ENCODE data around the gene PLEKHF1. TPM values are rescaled to one million over a fixed set of nuclear protein-coding genes. Genes with fewer than 3 reads are reported as not detected.

The PLEKHF1 gene, protein sequence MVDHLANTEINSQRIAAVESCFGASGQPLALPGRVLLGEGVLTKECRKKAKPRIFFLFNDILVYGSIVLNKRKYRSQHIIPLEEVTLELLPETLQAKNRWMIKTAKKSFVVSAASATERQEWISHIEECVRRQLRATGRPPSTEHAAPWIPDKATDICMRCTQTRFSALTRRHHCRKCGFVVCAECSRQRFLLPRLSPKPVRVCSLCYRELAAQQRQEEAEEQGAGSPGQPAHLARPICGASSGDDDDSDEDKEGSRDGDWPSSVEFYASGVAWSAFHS
- polyA plus RNA-seq (2013, experiment 1 of 2) = 4.0 TPM
- 3.2 TPM for polyA plus RNA-seq (2013, experiment 2 of 2)

DNA sequence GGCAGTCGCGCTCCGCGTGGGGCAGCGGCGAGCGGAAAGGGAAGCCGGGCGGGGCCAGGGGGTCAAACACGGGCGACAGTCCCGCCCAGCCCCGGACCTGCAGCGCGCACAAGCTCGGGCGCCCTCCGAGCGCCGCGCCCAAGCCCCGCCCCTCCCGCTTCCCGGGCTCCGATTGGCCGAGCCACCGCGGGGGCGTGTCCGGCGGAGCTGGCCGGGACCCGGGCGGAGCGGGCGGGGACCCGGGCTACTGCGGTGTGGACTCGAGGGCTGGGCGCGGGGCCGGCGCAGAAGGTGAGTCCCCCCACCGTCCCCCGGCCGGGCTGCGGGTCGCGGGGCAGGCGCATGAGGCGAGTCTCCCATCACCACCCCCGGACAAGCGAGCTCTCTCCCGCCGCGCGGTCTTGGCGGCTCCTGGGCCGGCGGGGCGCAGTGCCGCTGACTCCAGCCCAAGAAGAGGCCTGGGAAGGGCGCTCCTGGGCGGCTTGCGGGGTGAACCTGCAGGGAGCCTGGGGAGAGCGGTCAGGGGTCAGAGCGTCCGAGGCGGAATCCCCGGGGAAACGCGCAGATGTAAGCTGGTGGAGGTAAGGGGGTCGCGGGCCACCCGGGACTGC, at the start of gene PLEKHF1:
TSS of gene PLEKHF1 (plus strand) at position 247 of the 611 bp plus-strand sequence. CDS start 8,379 bp downstream, outside the sequence.
- Histone ChIP-seq H3K4me1 (ENCODE audit: control insufficient read depth, insufficient read depth, low read length, poor library complexity, severe bottlenecking) (peaks cover 42% of the 10 kb centered on the region), H3K27ac (ENCODE audit: low read depth, low read length, severe bottlenecking) (no peak within 1 kb of the TSS)
- WGBS, 2 experiments (ENCODE audit: insufficient coverage in 2 of 2) = 0% methylated on average over 62 to 63 of the region's 75 CpGs

DNA sequence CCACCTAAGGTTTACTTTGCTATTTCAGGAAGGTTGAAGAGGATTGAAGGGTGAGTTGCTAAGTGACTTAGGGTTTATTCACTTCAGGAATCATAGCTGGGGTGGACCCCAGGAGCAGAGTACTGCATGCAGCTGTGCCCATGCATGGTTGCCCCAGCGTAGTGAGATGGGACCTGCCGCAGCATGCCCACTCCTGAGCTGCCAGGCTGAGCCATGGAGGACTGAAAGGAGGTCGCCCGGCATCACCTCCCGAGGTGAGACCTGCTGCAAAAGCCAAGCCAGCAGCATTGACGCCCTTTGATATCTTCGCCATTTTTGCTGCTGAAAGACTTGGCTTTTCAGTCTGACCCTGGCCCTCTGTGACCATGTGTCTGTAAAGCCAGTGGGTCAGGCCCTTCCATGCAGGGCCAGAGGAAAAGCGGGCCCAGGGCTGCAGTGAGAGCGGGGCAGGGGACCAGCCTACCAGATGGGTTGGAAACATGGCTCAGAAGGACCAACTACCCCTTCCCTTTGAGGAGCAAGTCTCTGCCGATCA, 49.3 kb upstream of the PLEKHF1 start:
- Histone ChIP-seq H3K4me3 (ENCODE audit: extremely low read depth, insufficient read depth, low read length, poor library complexity, severe bottlenecking) (no peak overlapping the region), H3K9me3 (ENCODE audit: control insufficient read depth, low read length) (no peaks in the 10 kb centered on the region), H3K36me3 (ENCODE audit: control insufficient read depth, insufficient read depth, low read length) (peaks cover 44% of the 10 kb centered on the region), H3K4me1 (ENCODE audit: control insufficient read depth, insufficient read depth, low read length, poor library complexity, severe bottlenecking) (no peaks in the 10 kb centered on the region), H3K27ac (ENCODE audit: low read depth, low read length, severe bottlenecking) (no peak overlapping the region)
- 92 to 93% methylated on average over 8 to 9 of the region's 10 CpGs for WGBS, 2 experiments (ENCODE audit: insufficient coverage in 2 of 2)

More for the DNA sequence above, at the start of gene PLEKHF1:
- Histone ChIP-seq H3K9me3 (ENCODE audit: control insufficient read depth, low read length) (no peaks in the 10 kb centered on the region), H3K36me3 (ENCODE audit: control insufficient read depth, insufficient read depth, low read length) (no peaks in the 10 kb centered on the region), H3K4me3 (ENCODE audit: extremely low read depth, insufficient read depth, low read length, poor library complexity, severe bottlenecking) (peak within 1 kb of the TSS; percentile 65)

DNA sequence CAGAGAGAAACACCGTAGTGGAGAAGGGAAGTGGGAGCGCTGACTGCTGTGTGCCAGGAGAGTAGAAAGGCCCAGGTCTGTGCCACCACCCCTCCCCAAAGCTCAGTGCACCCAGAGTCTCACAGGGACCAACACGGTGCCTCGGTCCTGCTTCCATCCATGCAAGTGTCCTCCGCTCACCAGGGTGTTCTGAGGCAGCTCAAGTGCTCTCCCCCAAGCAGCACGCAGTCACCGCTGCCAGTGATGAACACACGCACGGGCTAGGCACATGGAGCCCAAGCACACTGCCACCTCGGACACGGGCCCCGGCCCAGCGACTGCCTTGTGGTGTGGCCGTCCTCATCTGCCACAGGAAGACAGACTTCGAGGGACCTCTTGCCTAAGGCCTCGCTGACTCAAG, 48.7 kb upstream of the PLEKHF1 start:
- 94 to 96% methylated on average over 14 of the region's 16 CpGs for WGBS, 2 experiments (ENCODE audit: insufficient coverage in 2 of 2)
- no peak overlapping the region for H3K4me3 ChIP-seq (ENCODE audit: extremely low read depth, insufficient read depth, low read length, poor library complexity, severe bottlenecking)
- H3K4me1 ChIP-seq (ENCODE audit: control insufficient read depth, insufficient read depth, low read length, poor library complexity, severe bottlenecking) = no peaks in the 10 kb centered on the region
- H3K9me3 ChIP-seq (ENCODE audit: control insufficient read depth, low read length) = no peaks in the 10 kb centered on the region
- H3K27ac ChIP-seq (ENCODE audit: low read depth, low read length, severe bottlenecking) = no peak overlapping the region
- H3K36me3 ChIP-seq (ENCODE audit: control insufficient read depth, insufficient read depth, low read length) = peaks cover 39% of the 10 kb centered on the region

DNA sequence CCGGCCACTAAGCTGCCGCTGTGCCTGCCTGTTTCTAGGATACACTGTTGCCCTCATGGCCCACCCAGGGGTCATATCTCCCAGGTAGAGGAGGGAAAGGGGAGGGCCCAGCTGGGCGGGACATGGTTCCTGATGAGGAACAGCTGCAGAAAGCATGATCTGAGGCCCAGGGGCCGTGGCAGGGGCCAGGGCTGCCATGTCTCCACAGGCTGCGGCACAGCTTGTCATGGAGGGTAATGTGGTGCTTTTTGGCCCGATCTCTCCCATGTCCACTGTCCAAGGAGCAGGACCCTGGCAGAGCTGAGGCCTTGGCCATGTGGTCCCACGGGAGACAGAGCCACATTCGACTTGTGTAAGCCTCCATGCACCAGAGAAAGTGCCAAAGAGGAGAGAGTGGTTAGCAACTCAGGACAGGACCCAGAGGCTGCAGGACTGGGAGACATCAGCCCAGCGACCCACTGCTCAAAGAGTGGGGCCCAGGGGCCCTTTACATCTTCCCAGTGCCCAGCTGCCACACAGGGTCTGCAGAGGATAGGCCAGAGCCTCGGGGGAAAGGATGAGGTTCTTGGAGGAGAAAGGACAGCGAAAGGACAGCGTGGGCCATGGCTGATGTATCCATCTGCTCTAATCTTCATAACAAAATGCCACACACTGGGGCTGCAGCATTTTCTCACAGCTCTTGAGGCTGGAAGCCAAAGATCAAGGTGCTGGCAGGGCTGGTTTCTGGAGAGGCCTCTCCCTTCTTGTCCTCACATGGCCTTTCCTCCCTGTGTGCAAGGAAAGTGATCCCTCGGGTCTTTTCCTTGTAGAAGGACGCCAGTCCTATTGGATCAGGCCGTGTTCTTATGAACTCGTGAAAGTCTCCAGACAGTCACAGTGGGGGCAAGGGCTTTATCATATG, 47.6 kb upstream of the PLEKHF1 start:
- 87 to 91% methylated on average over 10 to 14 of the region's 16 CpGs for WGBS, 2 experiments (ENCODE audit: insufficient coverage in 2 of 2)
- no peaks in the 10 kb centered on the region for H3K9me3 ChIP-seq (ENCODE audit: control insufficient read depth, low read length)
- H3K4me3 ChIP-seq (ENCODE audit: extremely low read depth, insufficient read depth, low read length, poor library complexity, severe bottlenecking) = no peak overlapping the region
- no peak overlapping the region for H3K27ac ChIP-seq (ENCODE audit: low read depth, low read length, severe bottlenecking)
- H3K36me3 ChIP-seq (ENCODE audit: control insufficient read depth, insufficient read depth, low read length) = peaks cover 28% of the 10 kb centered on the region
- H3K4me1 ChIP-seq (ENCODE audit: control insufficient read depth, insufficient read depth, low read length, poor library complexity, severe bottlenecking) = no peaks in the 10 kb centered on the region

DNA sequence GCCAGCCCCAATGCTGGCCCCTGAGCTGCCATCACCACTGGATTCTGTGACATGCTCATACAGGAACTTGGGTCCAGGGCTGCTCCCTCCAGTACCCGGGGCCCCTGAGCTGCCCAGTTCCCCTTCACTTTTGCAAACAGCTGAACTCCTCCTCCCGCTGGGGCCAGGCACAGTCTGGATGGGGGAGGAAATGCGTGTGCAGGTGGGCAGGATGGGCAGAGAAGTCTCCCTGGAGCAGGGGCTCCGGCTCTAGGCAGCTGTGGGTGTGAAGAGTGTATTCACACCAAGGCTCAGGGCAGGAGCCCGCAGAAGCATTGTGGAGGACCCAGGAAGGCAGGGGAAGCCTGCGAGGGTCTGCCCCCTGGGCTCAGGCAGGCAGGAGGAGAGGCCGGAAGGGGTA, 46.8 kb upstream of the PLEKHF1 start:
- no peaks in the 10 kb centered on the region for H3K4me1 ChIP-seq (ENCODE audit: control insufficient read depth, insufficient read depth, low read length, poor library complexity, severe bottlenecking)
- H3K36me3 ChIP-seq (ENCODE audit: control insufficient read depth, insufficient read depth, low read length) = peaks cover 20% of the 10 kb centered on the region
- H3K9me3 ChIP-seq (ENCODE audit: control insufficient read depth, low read length) = no peaks in the 10 kb centered on the region
- 77 to 78% methylated on average over 4 of the region's 7 CpGs for WGBS, 2 experiments (ENCODE audit: insufficient coverage in 2 of 2)
- H3K27ac ChIP-seq (ENCODE audit: low read depth, low read length, severe bottlenecking) = no peak overlapping the region
- H3K4me3 ChIP-seq (ENCODE audit: extremely low read depth, insufficient read depth, low read length, poor library complexity, severe bottlenecking) = no peak overlapping the region

DNA sequence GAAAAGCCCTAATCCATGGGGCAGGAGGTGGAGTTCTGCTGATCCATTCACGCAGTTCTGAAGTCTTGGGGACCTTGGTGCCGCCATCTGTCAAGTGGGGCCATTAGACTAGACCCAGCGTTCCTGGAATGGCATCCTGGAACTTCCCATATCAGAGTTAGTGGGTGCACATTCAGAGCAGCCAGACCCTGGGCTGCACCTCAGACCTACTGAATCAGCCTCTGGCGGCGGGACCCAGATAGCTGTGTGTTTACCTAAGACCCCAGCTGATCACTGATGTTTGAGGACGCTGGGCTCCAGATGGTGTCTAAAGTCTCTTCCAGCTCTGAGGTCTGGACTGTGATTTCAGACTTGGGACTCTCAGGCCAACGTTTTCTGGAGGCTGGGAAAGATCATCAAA, 46.4 kb upstream of the PLEKHF1 start:
- Histone ChIP-seq H3K4me1 (ENCODE audit: control insufficient read depth, insufficient read depth, low read length, poor library complexity, severe bottlenecking) (no peaks in the 10 kb centered on the region), H3K36me3 (ENCODE audit: control insufficient read depth, insufficient read depth, low read length) (peaks cover 16% of the 10 kb centered on the region), H3K9me3 (ENCODE audit: control insufficient read depth, low read length) (no peaks in the 10 kb centered on the region), H3K4me3 (ENCODE audit: extremely low read depth, insufficient read depth, low read length, poor library complexity, severe bottlenecking) (no peak overlapping the region), H3K27ac (ENCODE audit: low read depth, low read length, severe bottlenecking) (no peak overlapping the region)
- 82 to 83% methylated on average over 6 to 7 of the region's 7 CpGs for WGBS, 2 experiments (ENCODE audit: insufficient coverage in 2 of 2)

DNA sequence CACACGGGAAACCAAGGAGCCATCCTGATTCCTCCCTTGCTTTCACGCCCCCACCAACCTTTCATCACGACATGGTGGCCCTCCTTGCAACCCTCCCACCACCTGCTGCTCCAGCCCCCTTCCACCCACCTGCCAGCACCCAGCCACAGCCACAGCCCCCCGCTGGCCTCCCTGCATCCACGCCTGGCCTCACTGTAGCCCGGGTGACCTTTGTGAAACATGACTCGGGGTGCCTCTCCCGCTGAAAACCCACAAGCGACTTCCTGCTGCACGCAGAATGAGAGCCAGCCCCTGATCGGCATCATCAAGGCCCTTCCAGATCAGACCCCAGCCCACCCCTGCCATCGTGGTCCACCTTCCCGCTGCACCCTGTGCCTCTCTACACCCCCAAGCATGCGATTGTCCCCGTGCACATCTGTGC, 44.3 kb upstream of the PLEKHF1 start:
- peaks cover 8% of the 10 kb centered on the region for H3K36me3 ChIP-seq (ENCODE audit: control insufficient read depth, insufficient read depth, low read length)
- no peak overlapping the region for H3K4me3 ChIP-seq (ENCODE audit: extremely low read depth, insufficient read depth, low read length, poor library complexity, severe bottlenecking)
- 83 to 88% methylated on average over 13 to 15 of the region's 15 CpGs for WGBS, 2 experiments (ENCODE audit: insufficient coverage in 2 of 2)
- H3K27ac ChIP-seq (ENCODE audit: low read depth, low read length, severe bottlenecking) = no peak overlapping the region
- no peaks in the 10 kb centered on the region for H3K9me3 ChIP-seq (ENCODE audit: control insufficient read depth, low read length)
- H3K4me1 ChIP-seq (ENCODE audit: control insufficient read depth, insufficient read depth, low read length, poor library complexity, severe bottlenecking) = peaks cover 3% of the 10 kb centered on the region

DNA sequence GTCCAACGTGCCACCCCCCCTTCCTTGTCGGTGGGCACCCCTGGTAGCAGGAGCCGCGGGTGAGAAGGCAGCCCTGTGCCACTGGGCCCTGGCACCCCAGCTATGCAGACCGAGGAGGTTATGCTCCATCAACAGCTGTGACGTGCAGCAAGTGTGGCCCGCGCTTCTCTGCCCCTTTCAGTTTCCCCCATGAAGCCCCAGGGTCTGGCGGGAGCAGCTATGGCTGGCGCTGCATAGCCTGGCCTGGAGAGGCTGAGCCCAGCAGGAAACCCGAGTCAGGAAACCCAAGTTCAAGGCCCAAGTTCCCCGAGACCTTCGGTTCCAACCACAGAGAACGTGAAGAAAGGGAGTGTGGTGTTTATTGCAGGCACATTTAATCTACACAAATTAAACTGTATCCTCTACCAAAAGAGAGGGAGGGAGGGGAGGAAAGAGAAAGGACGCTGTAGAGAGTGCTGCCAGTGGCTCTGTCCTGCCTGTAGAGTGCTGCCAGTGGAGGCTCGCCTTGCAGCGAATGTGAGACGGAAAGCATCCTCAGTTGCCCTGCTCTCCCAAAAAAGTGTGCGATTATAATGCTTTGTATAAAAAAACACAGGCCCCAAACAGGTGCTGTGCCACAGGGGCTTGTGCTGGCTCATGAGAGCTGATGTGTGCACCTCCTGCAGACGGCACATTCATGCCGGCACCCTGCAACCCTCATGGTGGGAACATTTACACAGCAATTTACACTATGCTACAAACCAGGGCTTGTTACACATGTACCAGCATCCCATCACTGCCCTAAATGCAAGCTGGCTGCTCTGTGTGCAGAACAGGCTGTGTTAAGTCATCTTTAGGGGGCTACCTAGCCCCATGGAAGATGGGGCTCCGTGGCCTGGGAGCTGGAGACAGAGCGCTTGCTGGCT, 42.8 kb upstream of the PLEKHF1 start:
- WGBS, 2 experiments (ENCODE audit: insufficient coverage in 2 of 2) = 88 to 94% methylated on average over 16 to 19 of the region's 23 CpGs
- Histone ChIP-seq H3K4me1 (ENCODE audit: control insufficient read depth, insufficient read depth, low read length, poor library complexity, severe bottlenecking) (peaks cover 3% of the 10 kb centered on the region), H3K9me3 (ENCODE audit: control insufficient read depth, low read length) (no peaks in the 10 kb centered on the region), H3K27ac (ENCODE audit: low read depth, low read length, severe bottlenecking) (no peak overlapping the region), H3K36me3 (ENCODE audit: control insufficient read depth, insufficient read depth, low read length) (no peaks in the 10 kb centered on the region), H3K4me3 (ENCODE audit: extremely low read depth, insufficient read depth, low read length, poor library complexity, severe bottlenecking) (no peak overlapping the region)

DNA sequence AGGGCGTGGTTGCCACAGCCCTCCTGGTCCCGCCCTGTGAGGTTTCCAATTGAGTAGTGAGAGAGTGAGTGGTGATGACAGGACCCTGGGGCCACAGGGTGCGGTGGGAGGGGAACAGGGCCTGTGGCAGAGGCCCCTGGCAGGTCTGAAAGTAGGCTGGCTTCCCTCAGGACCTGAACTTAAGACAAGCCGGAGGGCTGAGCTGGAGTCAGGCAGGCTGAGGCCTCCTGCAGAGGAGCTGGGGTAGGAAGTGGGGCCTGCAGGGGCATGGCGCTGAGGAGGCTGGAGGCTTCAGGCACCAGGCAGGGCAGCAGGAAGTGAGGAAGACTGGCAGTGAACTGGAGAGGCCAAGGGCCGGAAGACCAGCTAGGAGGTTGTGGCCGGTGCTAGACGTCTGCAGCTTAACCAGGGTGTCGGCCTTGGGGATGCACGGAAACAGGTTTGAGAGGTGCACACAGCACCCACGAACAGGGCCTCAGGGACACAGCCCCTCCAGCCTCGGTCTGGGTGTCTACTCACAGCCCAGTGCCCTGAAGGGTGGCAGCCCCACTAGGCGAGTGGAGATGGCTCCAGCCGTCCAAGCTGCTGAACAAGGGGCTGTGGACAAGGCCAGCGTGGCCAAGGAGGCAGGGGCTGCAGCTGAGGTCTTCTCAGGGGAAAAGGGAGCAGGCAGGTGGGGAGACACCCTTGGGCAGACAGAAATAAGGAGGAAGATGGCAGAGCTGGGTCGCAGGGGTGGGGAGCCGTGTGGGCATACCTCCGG, 41.4 kb upstream of the PLEKHF1 start:
- Histone ChIP-seq H3K36me3 (ENCODE audit: control insufficient read depth, insufficient read depth, low read length) (no peaks in the 10 kb centered on the region), H3K4me3 (ENCODE audit: extremely low read depth, insufficient read depth, low read length, poor library complexity, severe bottlenecking) (no peak overlapping the region), H3K27ac (ENCODE audit: low read depth, low read length, severe bottlenecking) (no peak overlapping the region), H3K4me1 (ENCODE audit: control insufficient read depth, insufficient read depth, low read length, poor library complexity, severe bottlenecking) (peaks cover 3% of the 10 kb centered on the region), H3K9me3 (ENCODE audit: control insufficient read depth, low read length) (no peaks in the 10 kb centered on the region)
- WGBS, 2 experiments (ENCODE audit: insufficient coverage in 2 of 2) = 87% methylated on average over 14 to 16 of the region's 18 CpGs

Measured in mesodermal cell (in vitro differentiated cells).